H1 (cell line): Measurements from ENCODE around the gene SUPT7L. TPM values are rescaled to one million over a fixed set of nuclear protein-coding genes. Genes with fewer than 3 reads are reported as not detected.

ENCODE experiments used
- CHD2 ChIP-seq: IDR thresholded peaks from 2 replicates; pipeline ENCODE4 v1.6.1; 2012; ENCODE audit warnings: low read length, improper control_type of control experiment
- HDAC2 ChIP-seq, 2 experiments: fragments of 300-600 bp in 1 of 2; sonication (generic) in 1 of 2; IDR thresholded peaks; 2 replicates each; pipeline ENCODE4 v1.6.1; 2011 to 2012; ENCODE audit warnings: low read depth in 2 of 2, low read length in 2 of 2, mild to moderate bottlenecking in 2 of 2, moderate library complexity in 2 of 2, borderline replicate concordance in 1 of 2, inconsistent platforms in 1 of 2
- POU5F1 ChIP-seq: IDR thresholded peaks from 2 replicates; pipeline ENCODE4 v1.6.1; 2011; ENCODE audit warnings: low read depth, mild to moderate bottlenecking, low read length, moderate library complexity
- RBBP5 ChIP-seq: IDR thresholded peaks from 2 replicates; pipeline ENCODE4 v1.7.1; 2012; ENCODE audit warnings: low read depth, mild to moderate bottlenecking, inconsistent platforms, low read length, moderate library complexity, borderline replicate concordance
- RXRA ChIP-seq: IDR thresholded peaks from 2 replicates; pipeline ENCODE4 v1.6.1; 2011; ENCODE audit warnings: low read depth, mild to moderate bottlenecking, low read length, moderate library complexity; ENCODE audit not compliant: insufficient read depth
- YY1 ChIP-seq: IDR thresholded peaks from 2 replicates; pipeline ENCODE4 v1.6.1; 2011; ENCODE audit warnings: low read depth, mild to moderate bottlenecking, low read length
- polyA plus RNA-seq, 7 experiments: library from polyadenylated mRNA; depleted of rRNA in 3 of 7; stranded (reverse) in 5 of 7; unstranded in 2 of 7; fragments of >200 nt in 5 of 7; fragments of 200-250 nt in 2 of 7; gene quantifications; 1 replicate in 5 of 7; 2 replicates in 1 of 7; 4 replicates in 1 of 7; pipeline versions ENCODE4 v1.2.1 to v1.2.3, GENCODE V29; 2011 to 2013; ENCODE audit warnings: missing spikeins in 2 of 7, mixed read lengths in 2 of 7
- total RNA-seq: library from RNA; stranded (reverse); fragmentation: NEBNext Ultra II Directional; extraction: Animal tissue kit (Norgen Biotek cat#: 25700); gene quantifications from 2 replicates; pipeline ENCODE4 v1.2.1, GENCODE V29; 2021
- TF ChIP-seq, protein P1 (sequence below): IDR thresholded peaks from 2 replicates; pipeline ENCODE4 v1.6.1; 2011; ENCODE audit warnings: low read length, improper control_type of control experiment

Gene SUPT7L
- total and polyA plus RNA-seq, 2 of the 8 experiments (the other 6 are each of a cell fraction or from before 2014, with no cell fraction given) = 22.2 to 26.6 TPM

DNA sequence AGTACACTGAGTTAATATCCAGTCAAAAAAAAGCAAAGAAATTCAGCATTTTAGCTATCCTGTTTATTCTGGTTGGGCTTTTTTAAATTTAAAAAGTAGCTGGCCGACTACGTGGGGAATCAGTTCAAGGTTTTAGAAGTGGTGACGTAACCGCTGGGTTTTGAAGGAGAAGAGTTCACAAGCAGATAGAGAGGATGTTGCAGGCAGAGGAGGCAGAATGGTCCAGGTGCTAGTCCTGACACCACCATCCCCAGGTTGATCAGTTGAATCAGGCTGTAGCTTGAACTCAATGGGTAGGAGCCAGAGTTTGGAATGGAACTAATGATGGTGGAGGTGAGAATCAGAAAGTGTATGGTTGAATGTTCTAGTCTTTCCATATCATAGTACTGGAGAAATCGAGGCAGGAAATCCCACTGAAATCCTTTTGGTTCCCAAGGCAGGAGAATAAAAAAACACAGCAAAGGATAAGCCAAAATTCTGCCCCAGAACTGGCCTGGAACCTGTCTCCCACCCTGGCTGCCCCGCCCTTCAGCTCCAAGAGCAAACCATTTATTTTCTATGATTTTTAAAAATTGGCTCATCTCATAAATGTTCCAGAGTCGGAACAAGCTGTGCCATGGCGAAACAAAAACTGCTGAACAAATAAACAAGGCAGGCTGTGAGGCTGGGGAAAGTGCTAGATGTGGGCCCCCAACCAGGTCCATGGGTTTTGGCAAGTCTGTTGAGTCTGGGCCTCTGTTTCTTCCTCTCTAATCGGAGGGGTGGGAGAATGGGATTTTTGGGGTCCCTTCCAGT lies 44.2 kb upstream of the SUPT7L start (continued):
- TF ChIP-seq, protein P1, sequence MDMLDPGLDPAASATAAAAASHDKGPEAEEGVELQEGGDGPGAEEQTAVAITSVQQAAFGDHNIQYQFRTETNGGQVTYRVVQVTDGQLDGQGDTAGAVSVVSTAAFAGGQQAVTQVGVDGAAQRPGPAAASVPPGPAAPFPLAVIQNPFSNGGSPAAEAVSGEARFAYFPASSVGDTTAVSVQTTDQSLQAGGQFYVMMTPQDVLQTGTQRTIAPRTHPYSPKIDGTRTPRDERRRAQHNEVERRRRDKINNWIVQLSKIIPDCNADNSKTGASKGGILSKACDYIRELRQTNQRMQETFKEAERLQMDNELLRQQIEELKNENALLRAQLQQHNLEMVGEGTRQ = no peak
- no peak for TF ChIP-seq CHD2
- TF ChIP-seq YY1 = no peak
- TF ChIP-seq RXRA = no peak
- no peak for TF ChIP-seq POU5F1
- TF ChIP-seq HDAC2 (IDR thresholded peaks at IDR 0.05; ENCODE audit: borderline replicate concordance in 1 of 2, low read depth in 2 of 2, low read length in 2 of 2) = no peak
- no peak for TF ChIP-seq RBBP5
